Suppressor macrophage treated with lipopolysaccharide for 4 hours (primary cell): Measurements from ENCODE around the gene CSRP1.
A peak's percentile ranks its signal among the peaks of the same experiment; 100 is the strongest.
"Not testable (repeated sequence)": the region's sequence is repeated elsewhere in the genome, so short reads cannot be mapped to it uniquely, and the experiment has no call there.

Experiments
- DNase-seq: peaks from one replicate; pipeline ENCODE4 v3.0.0-alpha.2; 2020

Gene CSRP1

GRCh38 chr1:201495551-201496295 is 11.2 kb downstream of the CSRP1 start:
- DNase-seq = no peak

- no peak for DNase-seq
Measured at GRCh38 chr1:201493757-201494617, 12.9 kb downstream of the CSRP1 start.

GRCh38 chr1:201493026-201493656 is 13.8 kb downstream of the CSRP1 start:
- DNase-seq = not testable (repeated sequence)

GRCh38 chr1:201491896-201492511 is 14.9 kb downstream of the CSRP1 start:
- no peak for DNase-seq

GRCh38 chr1:201490708-201491131 is 16.2 kb downstream of the CSRP1 start:
- no peak for DNase-seq

- peak; percentile 58 for DNase-seq
Measured at GRCh38 chr1:201489643-201490261, 17.2 kb downstream of the CSRP1 start.

- peak; percentile 90 for DNase-seq
Measured at GRCh38 chr1:201488830-201489589, 17.9 kb downstream of the CSRP1 start.

GRCh38 chr1:201487742-201488141 is 19.2 kb downstream of the CSRP1 start:
- no peak for DNase-seq

GRCh38 chr1:201486187-201486586 is 20.7 kb downstream of the CSRP1 start:
- DNase-seq = no peak

GRCh38 chr1:201485184-201485774 is 21.6 kb downstream of the CSRP1 start:
- DNase-seq = no peak

- no peak for DNase-seq
Measured at GRCh38 chr1:201483373-201483949, 23.5 kb downstream of the CSRP1 start.

GRCh38 chr1:201482755-201483154 is 24.2 kb downstream of the CSRP1 start:
- DNase-seq = no peak

- DNase-seq = peak; percentile 88
Measured at GRCh38 chr1:201481761-201482493, 25.0 kb downstream of the CSRP1 start.

- DNase-seq = no peak
Measured at GRCh38 chr1:201481004-201481380, 25.9 kb downstream of the CSRP1 start.

- peak; percentile 84 for DNase-seq
Measured at GRCh38 chr1:201480231-201481003, 26.5 kb downstream of the CSRP1 start.

- no peak for DNase-seq
Measured at GRCh38 chr1:201479201-201479730, 27.7 kb downstream of the CSRP1 start.

GRCh38 chr1:201478666-201479065 is 28.3 kb downstream of the CSRP1 start:
- DNase-seq = not testable (repeated sequence)

GRCh38 chr1:201476670-201477344 is 30.1 kb downstream of the CSRP1 start:
- peak; percentile 88 for DNase-seq
